ENCODE results near the gene ATOH8.
A peak's percentile ranks its signal among the peaks of the same experiment; 100 is the strongest.

ATOH8 gene

DNA sequence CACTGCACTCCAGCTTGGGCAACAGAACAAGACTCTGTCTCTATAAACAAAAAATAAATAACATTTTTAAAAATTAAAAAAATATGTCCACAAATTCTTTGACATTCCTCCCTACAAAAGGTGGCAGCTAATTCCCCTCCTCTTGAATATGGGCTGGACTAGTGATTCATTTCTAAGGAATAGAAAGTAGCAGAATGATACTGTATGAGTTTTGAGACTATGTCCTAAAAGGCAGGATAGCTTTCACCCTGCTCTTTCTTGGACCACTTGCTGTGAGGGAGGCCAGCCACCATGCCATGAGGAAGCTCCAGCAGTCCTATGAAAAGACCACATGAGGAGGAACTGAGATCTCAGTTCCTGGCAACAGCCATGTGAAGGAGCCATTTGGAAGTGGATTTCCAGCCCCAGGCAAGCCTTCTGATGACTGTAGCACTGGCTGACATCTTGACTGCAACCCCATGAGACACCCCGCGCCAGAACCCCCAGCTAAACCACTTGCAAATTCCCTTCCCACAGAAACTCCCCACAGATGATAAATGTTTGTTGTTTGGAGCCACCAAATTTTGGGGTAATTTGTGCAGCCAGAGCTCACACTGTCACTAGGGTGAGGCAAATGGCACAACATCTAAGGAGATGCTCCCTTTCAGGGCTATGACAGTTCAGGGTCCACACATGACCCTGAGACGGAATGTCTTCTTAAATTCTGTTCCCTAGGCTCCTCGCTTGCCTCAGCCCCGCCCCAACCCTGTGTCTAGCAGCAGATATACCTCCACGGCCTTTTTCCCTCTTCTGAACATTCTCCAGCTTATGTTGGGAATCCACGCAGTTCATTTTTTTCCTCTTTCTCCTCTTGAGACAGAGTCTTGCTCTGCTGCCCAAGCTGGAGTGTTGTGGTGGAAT lies 17.1 kb upstream of the ATOH8 start:
- no peak for DNase-seq (ENCODE audit: low spot score)

GRCh38 chr2:85737481-85737880 lies 16.3 kb upstream of the ATOH8 start:
- DNase-seq (ENCODE audit: low spot score): no peak

DNA sequence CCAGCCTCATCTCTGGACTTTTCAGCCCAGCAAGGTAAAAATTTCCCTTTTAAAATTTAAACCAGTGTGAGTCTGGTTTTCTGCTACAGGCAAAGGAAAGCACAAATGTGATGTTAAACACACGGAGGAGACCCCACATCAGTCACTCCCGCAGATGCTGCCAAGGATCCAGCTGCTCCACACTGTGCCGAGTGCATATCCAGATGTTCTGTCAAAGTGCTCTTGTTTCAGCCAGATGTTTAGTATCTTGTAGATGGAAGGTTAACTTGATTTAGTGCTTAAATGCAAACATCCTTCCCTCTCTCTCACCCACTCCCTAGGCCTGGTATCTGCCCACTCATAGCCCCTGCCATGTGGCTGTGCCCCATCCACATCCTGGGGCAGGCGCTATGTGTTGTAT lies 15.8 kb upstream of the ATOH8 start:
- no peak for DNase-seq (ENCODE audit: low spot score)

DNA sequence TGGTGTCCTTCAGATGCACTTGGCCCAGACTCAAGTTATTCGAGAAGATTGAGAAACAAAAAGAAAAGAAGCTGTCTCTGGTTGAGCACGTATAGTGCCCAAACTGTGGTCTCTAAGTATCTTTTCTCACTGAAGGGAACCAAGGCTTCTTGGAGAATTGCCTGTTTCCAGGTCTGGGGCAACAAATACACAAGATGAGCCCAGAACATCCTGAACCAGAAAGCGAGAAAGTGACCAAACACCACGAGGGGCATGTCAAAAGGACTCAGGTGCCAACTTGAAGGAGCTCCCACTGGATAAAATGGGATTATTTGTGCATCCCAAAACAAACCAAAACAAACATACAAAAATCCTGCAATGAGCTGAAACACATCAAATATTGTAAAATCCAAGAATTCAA lies 13.6 kb upstream of the ATOH8 start:
- no peak for DNase-seq (ENCODE audit: low spot score)

DNA sequence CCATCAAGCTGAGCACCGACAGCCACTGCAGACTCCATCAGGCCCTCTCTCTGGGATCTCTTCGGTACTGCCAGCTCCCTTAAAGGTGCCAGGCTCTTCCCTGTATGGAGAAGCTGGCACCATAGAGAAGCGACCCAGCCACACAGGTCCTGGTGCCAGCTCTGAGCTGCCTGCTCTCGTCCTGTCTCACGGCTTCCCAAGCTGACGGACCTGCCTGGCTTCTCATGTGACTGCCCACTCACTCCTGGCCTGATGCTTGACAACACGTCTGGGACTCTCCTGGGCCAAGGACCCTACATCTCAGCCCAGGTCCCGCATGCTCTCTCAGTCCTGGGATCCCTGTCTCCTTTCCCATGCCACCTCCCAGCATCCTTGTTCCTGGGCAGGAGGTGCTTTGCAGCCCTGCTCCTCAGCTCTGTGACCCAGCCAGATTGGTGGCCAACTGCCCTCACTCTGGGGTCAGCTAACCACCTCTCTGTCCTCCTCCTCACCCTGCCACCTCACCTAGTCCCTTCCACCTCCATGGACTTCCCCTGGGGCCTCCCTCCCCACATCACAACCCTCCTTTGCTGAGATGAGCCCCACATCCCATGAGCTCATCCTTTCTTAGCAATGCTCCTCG lies 12.5 kb upstream of the ATOH8 start:
- DNase-seq (ENCODE audit: low spot score): peak; percentile 52

DNA sequence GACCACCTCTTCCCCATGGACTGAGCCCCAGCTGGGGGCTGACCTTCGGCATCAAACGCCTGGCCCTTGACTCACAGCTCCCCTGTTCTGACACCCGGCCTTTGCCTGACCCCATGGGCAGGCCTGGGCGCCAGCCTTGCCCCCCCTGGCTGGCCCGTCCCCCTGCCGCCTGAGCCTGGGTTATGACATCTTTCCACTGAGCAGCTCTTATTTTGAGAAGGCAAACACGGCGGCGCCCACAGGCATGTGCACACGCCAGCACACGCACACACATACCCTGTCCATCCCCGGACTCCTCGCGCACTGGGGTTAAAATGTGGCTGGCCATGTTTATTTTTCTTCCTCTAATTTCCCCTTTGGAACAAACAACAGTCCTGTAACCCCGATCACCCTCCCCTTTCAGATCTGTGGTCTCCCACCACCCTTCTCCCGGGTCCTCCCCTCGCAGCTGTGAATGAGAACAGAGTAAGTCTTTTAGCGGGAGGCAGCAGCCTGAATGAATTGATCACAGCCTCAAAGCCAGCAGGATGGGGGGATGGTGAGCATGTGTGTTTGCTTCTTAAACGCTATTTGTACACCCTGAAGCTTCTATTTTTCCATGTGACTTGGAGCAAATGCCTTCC lies 11.8 kb upstream of the ATOH8 start:
- DNase-seq (ENCODE audit: low spot score): no peak

- no peak for DNase-seq (ENCODE audit: low spot score)
Observed at GRCh38 chr2:85743304-85743978, 10.3 kb upstream of the ATOH8 start.

DNA sequence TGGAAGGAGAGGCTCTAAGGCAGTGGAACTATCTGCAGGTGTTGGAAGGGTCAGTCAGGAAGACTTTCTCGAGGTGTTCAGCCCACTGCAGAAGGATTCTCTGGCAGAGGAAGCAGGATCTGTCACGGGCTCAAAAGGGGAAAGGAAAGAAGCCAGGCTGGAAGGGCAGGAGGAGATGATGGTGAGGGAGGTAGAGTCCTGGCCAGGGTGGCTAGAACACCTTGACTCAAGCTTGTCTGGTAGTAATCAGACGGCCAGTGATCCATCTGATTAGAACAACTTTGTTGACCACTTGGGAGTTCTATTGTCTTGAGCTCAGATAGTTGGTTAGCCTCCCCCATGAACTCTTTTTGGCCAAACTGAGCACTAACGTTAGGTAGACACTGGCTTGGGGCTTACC lies 9.7 kb upstream of the ATOH8 start:
- no peak for DNase-seq (ENCODE audit: low spot score)

- DNase-seq (ENCODE audit: low spot score): no peak
Observed at GRCh38 chr2:85744741-85745601, 8.8 kb upstream of the ATOH8 start.

- DNase-seq (ENCODE audit: low spot score): no peak
Observed at GRCh38 chr2:85745619-85746018, 8.2 kb upstream of the ATOH8 start.

DNA sequence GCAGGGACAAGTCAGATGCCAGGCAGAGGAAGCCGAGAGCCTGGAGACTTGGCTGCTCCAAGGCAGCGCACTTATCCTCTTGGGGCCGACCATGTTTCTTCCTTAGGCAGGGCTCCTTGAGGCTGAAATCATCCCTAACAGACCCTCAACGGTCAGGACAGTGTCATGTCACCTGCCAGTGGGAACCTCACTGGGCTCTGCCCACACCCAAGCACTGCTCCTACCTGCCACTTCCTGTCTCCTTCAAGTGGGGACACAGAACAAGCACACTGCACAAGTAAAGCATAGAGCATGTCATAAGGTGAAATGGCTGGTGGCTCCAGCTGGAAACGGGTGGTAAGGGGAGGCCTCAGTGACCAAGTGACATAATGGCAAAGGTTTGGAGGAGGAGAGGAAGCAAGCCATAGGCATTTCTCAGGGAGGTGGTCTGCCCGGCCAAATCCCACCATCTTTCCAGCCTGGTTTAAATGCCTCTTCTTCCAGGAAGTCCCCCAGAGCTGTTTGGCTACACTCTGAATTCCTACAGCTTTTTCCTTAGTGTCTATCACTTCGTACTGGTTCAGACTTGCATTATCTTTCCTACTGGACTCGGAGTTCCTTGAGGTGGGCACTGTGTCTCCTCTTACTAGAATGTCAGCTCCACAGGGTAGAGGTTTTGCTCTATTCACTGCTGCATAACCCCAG lies 7.3 kb upstream of the ATOH8 start:
- DNase-seq (ENCODE audit: low spot score): no peak

- no peak for DNase-seq (ENCODE audit: low spot score)
Observed at GRCh38 chr2:85747441-85747840, 6.3 kb upstream of the ATOH8 start.

DNA sequence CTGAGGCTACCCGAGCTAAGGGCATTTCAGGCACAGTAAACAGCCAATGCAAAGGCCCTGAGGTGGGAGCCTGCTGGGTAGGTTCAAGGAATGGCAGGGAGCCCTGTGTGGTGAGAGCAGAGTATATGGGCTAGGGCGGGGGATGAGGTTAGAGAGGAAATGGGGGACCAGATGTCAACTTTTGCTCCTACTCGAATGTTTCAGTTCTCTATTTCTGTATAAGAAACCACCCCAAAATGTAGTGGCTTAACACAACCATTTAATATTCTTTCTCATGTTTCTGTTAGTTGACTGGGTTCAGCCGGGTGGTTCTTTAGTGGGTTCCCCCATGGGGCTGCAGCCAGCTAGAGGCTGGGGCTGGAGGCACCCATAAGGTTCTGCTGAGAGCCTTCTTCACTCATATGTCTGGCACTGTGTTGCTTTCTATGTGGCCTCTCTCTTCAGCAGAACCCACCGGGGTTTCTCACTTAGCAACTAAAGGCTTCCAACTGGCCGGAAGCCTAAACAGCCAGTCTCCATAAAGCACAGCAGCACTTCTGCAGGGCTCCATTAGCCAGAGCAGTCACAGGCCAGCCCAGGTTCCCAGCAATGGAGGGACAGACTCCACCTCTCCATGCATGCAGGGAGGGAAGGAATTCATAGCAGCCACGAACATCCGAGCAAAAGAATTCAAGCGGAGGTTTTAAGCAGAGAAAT lies 5.6 kb upstream of the ATOH8 start:
- DNase-seq (ENCODE audit: low spot score): no peak

DNA sequence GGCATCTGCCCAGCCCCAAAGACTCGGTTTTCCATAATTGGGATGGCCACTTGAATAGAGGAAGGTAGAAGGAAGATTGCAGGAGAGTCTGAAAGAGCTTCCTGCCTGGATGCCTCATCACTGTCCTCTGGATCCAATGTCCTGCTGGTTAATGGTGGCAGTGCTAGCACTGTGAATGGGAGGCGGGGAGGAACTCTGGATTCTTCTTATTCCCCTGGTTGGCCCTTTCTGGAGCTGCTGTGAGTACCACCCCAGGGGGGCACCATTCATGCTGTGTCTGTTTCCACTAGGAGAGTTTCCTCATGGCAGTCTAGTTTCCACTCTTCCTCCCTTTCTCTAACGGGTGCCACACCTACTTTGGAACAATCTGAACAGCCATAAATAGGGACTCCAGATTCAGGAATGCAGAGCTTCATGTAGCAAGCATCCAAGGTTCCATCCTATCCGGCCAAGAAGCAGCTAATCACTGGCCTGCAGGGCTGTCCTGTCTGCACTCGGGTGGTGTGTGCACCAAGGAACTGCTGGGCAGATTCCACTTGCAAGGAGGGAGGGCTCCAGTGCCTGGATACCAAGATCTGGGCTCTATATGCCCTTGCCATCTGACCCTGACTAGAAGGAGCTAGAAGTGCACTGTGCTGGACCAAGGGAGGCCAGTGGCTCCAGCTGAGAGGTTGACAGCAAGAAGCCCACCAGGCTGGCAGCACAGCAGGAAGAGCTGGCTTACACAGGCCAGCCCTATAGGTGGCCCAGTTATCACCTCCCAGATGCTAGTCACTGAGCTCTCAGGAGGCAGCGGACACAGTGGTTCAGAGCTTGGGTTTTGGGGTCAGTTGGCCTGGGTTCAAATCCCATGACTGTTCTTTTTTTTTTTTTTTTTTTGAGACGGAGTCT lies 4.6 kb upstream of the ATOH8 start:
- no peak for DNase-seq (ENCODE audit: low spot score)

- peak; percentile 70 for DNase-seq (ENCODE audit: low spot score)
Observed at GRCh38 chr2:85750587-85751575, 2.9 kb upstream of the ATOH8 start.

DNA sequence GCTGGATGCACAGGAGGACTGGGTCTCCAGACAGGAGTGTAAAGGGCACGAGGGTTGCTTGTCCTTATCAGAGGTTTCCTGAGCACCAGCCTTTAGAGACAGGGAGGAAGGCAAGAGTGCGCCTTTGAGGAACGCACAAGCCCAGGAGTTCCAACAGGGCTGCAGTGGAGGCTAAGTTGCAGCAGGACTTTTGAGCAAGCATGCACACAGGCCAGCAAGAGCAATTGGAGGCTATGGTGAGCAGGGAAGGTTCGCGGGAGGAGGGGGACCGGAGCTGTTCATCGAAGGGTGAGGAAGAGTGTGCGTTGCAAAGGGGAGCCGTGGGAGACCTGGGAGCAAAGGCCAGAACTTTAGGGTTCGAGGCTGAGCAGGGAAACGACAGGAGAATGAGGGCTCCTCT lies 2.2 kb upstream of the ATOH8 start:
- no peak for DNase-seq (ENCODE audit: low spot score)

DNA sequence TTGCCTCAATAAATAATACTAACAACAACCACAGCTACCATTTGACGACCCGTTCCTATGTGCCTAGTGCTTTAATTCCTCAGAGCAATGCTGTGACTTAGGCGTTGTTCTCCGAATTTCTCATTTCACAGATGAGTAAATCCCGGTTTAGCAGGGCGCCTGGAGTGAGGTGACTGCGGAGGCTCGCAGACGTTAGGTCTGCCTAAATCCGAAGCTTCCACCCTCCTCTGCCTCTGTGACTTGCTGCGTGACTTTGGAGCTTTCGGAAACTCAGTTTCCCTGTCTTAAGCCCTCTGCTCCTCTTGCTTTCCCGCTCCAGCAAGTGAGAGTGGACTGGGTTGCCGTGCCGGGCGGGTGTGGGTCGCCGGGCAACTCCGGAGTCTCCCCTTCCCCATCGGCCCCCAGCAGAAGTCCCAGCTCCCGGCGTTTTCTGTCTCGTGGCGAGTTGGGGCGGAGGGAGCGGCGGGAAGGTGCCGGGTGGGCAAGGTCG lies 711 bp upstream of the ATOH8 start:
- DNase-seq (ENCODE audit: low spot score): no peak
